AG08395 (cell line): ENCODE data around the gene ATXN1.

ENCODE experiments used
- DNase-seq: peaks from one replicate; pipeline ENCODE4 v3.0.0; 2012; ENCODE audit warnings: mixed read lengths, low spot score

Gene ATXN1

GRCh38 chr6:16762268-16762549, 949 bp upstream of the ATXN1 start:
- DNase-seq: no peak

GRCh38 chr6:16761471-16762267, 409 bp upstream of the ATXN1 start:
- DNase-seq: peak; percentile 71

GRCh38 chr6:16759646-16760515, 1.4 kb downstream of the ATXN1 start:
- peak; percentile 79 for DNase-seq

GRCh38 chr6:16759181-16759645, 2.0 kb downstream of the ATXN1 start:
- no peak for DNase-seq

- DNase-seq: no peak
These were observed 2.9 kb downstream of the ATXN1 start for GRCh38 chr6:16758163-16758975.

- no peak for DNase-seq
These were observed 3.9 kb downstream of the ATXN1 start for GRCh38 chr6:16757332-16757731.

GRCh38 chr6:16756660-16757255, 4.5 kb downstream of the ATXN1 start:
- no peak for DNase-seq

GRCh38 chr6:16755544-16755943, 5.7 kb downstream of the ATXN1 start:
- no peak for DNase-seq

GRCh38 chr6:16754876-16755275, 6.4 kb downstream of the ATXN1 start:
- DNase-seq: no peak

GRCh38 chr6:16754274-16754673, 7.0 kb downstream of the ATXN1 start:
- DNase-seq: no peak

- DNase-seq: no peak
These were observed 7.9 kb downstream of the ATXN1 start for GRCh38 chr6:16753341-16753740.

- peak; percentile 63 for DNase-seq
These were observed 8.9 kb downstream of the ATXN1 start for GRCh38 chr6:16752206-16752866.

- DNase-seq: no peak
These were observed 9.9 kb downstream of the ATXN1 start for GRCh38 chr6:16751251-16751946.

GRCh38 chr6:16750566-16750965, 10.7 kb downstream of the ATXN1 start:
- no peak for DNase-seq

- DNase-seq: no peak
These were observed 11.5 kb downstream of the ATXN1 start for GRCh38 chr6:16749516-16750485.

- no peak for DNase-seq
These were observed 13.3 kb downstream of the ATXN1 start for GRCh38 chr6:16748025-16748319.

- peak; percentile 66 for DNase-seq
These were observed 13.8 kb downstream of the ATXN1 start for GRCh38 chr6:16747232-16748024.

GRCh38 chr6:16746812-16747211, 14.4 kb downstream of the ATXN1 start:
- no peak for DNase-seq

- no peak for DNase-seq
These were observed 14.9 kb downstream of the ATXN1 start for GRCh38 chr6:16746401-16746800.
